Endothelial cell of umbilical vein (primary cell): Measurements from ENCODE around the gene STKLD1. TPM values are rescaled to one million over a fixed set of nuclear protein-coding genes. Genes with fewer than 3 reads are reported as not detected.

ENCODE experiments used
- BruUV-seq: library from RNA; stranded (reverse); fragments of 400-500 nt; replicated peaks from 2 replicates; lab custom pipeline; 2021; lab: Mats Ljungman, UMichigan
- CTCF ChIA-PET: fragments of 300-600, 350-600 bp; sonication (Branson Sonifier 250); formaldehyde crosslinking; loops from one replicate; lab custom pipeline; 2021; ENCODE audit warnings: antibody characterized with exemption, inconsistent platforms; lab: Charles Lee
- POLR2A ChIA-PET: fragments of 300-600, 350-600 bp; sonication (Branson Sonifier 250); formaldehyde crosslinking; loops from one replicate; lab custom pipeline; 2021; ENCODE audit warnings: antibody characterized with exemption, inconsistent platforms; lab: Charles Lee
- DNase-seq: peaks from one replicate; pipeline ENCODE4 v3.0.0-alpha.2; 2011; ENCODE audit warnings: low read depth, low spot score
- FAIRE-seq: peaks from 2 replicates; lab custom pipeline; 2011; peaks lifted over from hg19 to GRCh38; lab: Jason Lieb, UNC
- H2AFZ ChIP-seq: 2 replicates; pipeline ENCODE4 v1.6.0; 2012; ENCODE audit warnings: low read depth, low read length, control low read depth, inconsistent platforms
- H3K27ac ChIP-seq: 2 replicates; pipeline ENCODE4 v1.5.1; 2011; ENCODE audit warnings: low read depth, mild to moderate bottlenecking, control low read depth, low read length, moderate library complexity; ENCODE audit not compliant: insufficient read depth
- H3K27me3 ChIP-seq, 2 experiments: 2 replicates each; pipeline versions ENCODE4 v1.6.0 to v1.6.1; 2011; ENCODE audit warnings: low read length in 2 of 2, mixed read lengths in 1 of 2; ENCODE audit not compliant: control insufficient read depth in 2 of 2, insufficient read depth in 2 of 2
- H3K36me3 ChIP-seq, 2 experiments: 2 replicates in 1 of 2; 3 replicates in 1 of 2; pipeline ENCODE4 v1.5.1; 2011; ENCODE audit warnings: low read length in 2 of 2, mild to moderate bottlenecking in 1 of 2, moderate library complexity in 1 of 2; ENCODE audit not compliant: control insufficient read depth in 2 of 2, insufficient read depth in 2 of 2; ENCODE audit errors: extremely low read depth in 1 of 2
- H3K4me1 ChIP-seq: 3 replicates; pipeline ENCODE4 v1.5.1; 2011; ENCODE audit warnings: mild to moderate bottlenecking, low read length; ENCODE audit not compliant: control insufficient read depth, insufficient read depth; ENCODE audit errors: extremely low read depth
- H3K4me2 ChIP-seq: 2 replicates; pipeline ENCODE4 v1.6.1; 2011; ENCODE audit warnings: low read length, control low read depth, mixed read lengths; ENCODE audit not compliant: insufficient read depth
- H3K4me3 ChIP-seq, 3 experiments: fragments of 200-600 bp in 1 of 3; sonication (generic), shearing (Covaris generic) in 1 of 3; replicated peaks in 1 of 3; 2 replicates each; pipeline ENCODE4 v1.5.1; 2011 to 2016; ENCODE audit warnings: control low read depth in 3 of 3, low read length in 3 of 3, mild to moderate bottlenecking in 2 of 3, inconsistent platforms in 1 of 3, low read depth in 1 of 3, moderate library complexity in 1 of 3; ENCODE audit not compliant: insufficient read depth in 1 of 3
- H3K79me2 ChIP-seq: 2 replicates; pipeline ENCODE4 v1.6.0; 2012; ENCODE audit warnings: low read length, inconsistent platforms; ENCODE audit not compliant: control insufficient read depth, insufficient read depth
- H3K9ac ChIP-seq: replicated peaks from 2 replicates; pipeline ENCODE3; 2011; ENCODE audit warnings: low read length, control low read depth; ENCODE audit not compliant: insufficient read depth; ENCODE audit errors: extremely low read depth
- H3K9me1 ChIP-seq: replicated peaks from 3 replicates; pipeline ENCODE4 v1.6.0; 2011; ENCODE audit warnings: mild to moderate bottlenecking, low read length; ENCODE audit not compliant: control insufficient read depth, insufficient read depth; ENCODE audit errors: extremely low read depth
- H3K9me3 ChIP-seq: replicated peaks from 2 replicates; pipeline ENCODE4 v1.5.1; 2012; ENCODE audit warnings: low read length, inconsistent platforms; ENCODE audit not compliant: control insufficient read depth, insufficient read depth
- H4K20me1 ChIP-seq: replicated peaks from 2 replicates; pipeline ENCODE3; 2011; ENCODE audit warnings: mild to moderate bottlenecking, low read length; ENCODE audit not compliant: control insufficient read depth, insufficient read depth; ENCODE audit errors: extremely low read depth
- EZH2 ChIP-seq: IDR thresholded peaks from 2 replicates; pipeline ENCODE4 v1.6.1; 2012; ENCODE audit warnings: borderline replicate concordance, low read depth, mild to moderate bottlenecking, moderate library complexity, low read length, inconsistent platforms; ENCODE audit not compliant: severe bottlenecking
- FOS ChIP-seq: IDR thresholded peaks from 2 replicates; pipeline ENCODE4 v1.6.1; 2011; ENCODE audit warnings: mild to moderate bottlenecking, low read length, moderate library complexity, borderline replicate concordance; ENCODE audit not compliant: insufficient read depth
- GATA2 ChIP-seq: IDR thresholded peaks from 2 replicates; pipeline ENCODE4 v1.7.0; 2011; ENCODE audit warnings: low read depth, mild to moderate bottlenecking, moderate library complexity, mixed read lengths, low read length; ENCODE audit not compliant: insufficient read length, insufficient read depth
- JUN ChIP-seq: IDR thresholded peaks from 2 replicates; pipeline ENCODE4 v1.6.1; 2011; ENCODE audit warnings: borderline replicate concordance, low read depth; ENCODE audit not compliant: insufficient read length, insufficient read depth
- MAX ChIP-seq: IDR thresholded peaks from 2 replicates; pipeline ENCODE4 v1.6.1; 2011; ENCODE audit not compliant: insufficient read depth, insufficient read length
- MYC ChIP-seq: IDR thresholded peaks from one replicate; pipeline ENCODE4 v1.6.1; 2011; ENCODE audit warnings: mild to moderate bottlenecking, low read depth, low read length
- POLR2A ChIP-seq: IDR thresholded peaks from 2 replicates; pipeline ENCODE4 v1.6.1; 2012; ENCODE audit warnings: low read depth, mild to moderate bottlenecking, control low read depth, low read length
- POLR2AphosphoS5 ChIP-seq: IDR thresholded peaks from 2 replicates; pipeline ENCODE4 v1.6.1; 2012; ENCODE audit warnings: low read depth, mild to moderate bottlenecking, control low read depth, low read length, moderate library complexity; ENCODE audit not compliant: insufficient read depth
- dilution Hi-C: fragments of 300-500 bp; cut with MboI; formaldehyde crosslinking; loops from one replicate; pipeline ENCODE4 v1.15.0; 2019; ENCODE audit warnings: low sequenced_read_pairs; ENCODE audit not compliant: extremely low pct_ligation_motif_present
- intact Hi-C: fragments of 100-400 bp; cut with micrococcal nuclease; formaldehyde crosslinking; loops from one replicate; pipeline ENCODE4 v1.10.0; 2022
- polyA plus RNA-seq, 4 experiments: library from polyadenylated mRNA; depleted of rRNA in 3 of 4; stranded (reverse) in 3 of 4; unstranded in 1 of 4; fragments of >200 nt; gene quantifications; 2 replicates each; pipeline versions ENCODE4 v1.2.1 to v1.2.3, GENCODE V29; 2011 to 2012; ENCODE audit warnings: missing spikeins in 1 of 4
- total RNA-seq: library from RNA; stranded (reverse); gene quantifications from 2 replicates; pipeline ENCODE4 v1.2.3, GENCODE V29; 2021
- TF ChIP-seq, protein P1 (sequence below), 2 donors: IDR thresholded peaks; 1 replicate in 1 of 2; 2 replicates in 1 of 2; pipeline ENCODE4 v1.5.1; 2011; ENCODE audit warnings: low read length in 2 of 2, mild to moderate bottlenecking in 2 of 2, moderate library complexity in 2 of 2, control low read depth in 1 of 2, inconsistent platforms in 1 of 2, low read depth in 1 of 2; ENCODE audit not compliant: insufficient read depth in 1 of 2; ENCODE audit errors: extremely low read depth in 1 of 2

STKLD1 gene
- total and polyA plus RNA-seq, 2 donors (not counting 3 experiments of a cell fraction or from before 2014, with no cell fraction given): 0.29 to 0.77 TPM

DNA sequence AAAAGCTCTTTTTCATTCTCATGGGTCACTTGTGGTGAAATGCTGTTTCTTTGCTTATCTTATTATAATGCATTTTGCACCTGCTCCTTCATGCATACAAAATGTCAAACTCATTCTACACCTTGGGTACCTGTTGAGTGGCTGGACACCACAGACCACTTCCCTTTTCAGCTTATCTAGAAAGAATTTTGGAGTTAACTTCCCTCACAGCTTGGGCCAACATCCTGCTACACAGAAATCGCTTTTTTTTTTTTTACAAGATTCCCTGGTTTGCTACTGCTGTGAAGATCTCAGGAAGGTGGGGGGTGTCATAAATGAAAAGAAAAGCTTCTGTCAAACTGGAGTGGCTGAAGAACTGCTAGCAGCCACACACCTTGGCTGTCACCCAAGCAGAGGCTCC, 39.0 kb downstream of the STKLD1 start:
- intact Hi-C loops (no loop called here), dilution Hi-C loops (no loop called here)
- Histone ChIP-seq H3K27ac (no peak overlapping the region), H3K9me1 (no peaks in the 10 kb centered on the region), H3K79me2 (peaks cover 41% of the 10 kb centered on the region), H3K9ac (no peak overlapping the region), H3K27me3 (no peaks in the 10 kb centered on the region), H3K4me1 (peaks cover 9% of the 10 kb centered on the region), H4K20me1 (no peaks in the 10 kb centered on the region), H3K4me2 (no peak overlapping the region), H3K4me3 (no peak overlapping the region), H2AFZ (no peak overlapping the region), H3K9me3 (no peaks in the 10 kb centered on the region), H3K36me3 (peaks cover 6 to 34% of the 10 kb centered on the region in 2 experiments)
- DNase-seq (no peak), FAIRE-seq (no peak)
- BruUV-seq: no TSS peak
- ChIA-PET POLR2A (no interaction called here), CTCF (interaction anchor here (0.8 kb wide), 1 partner anchor 327 kb away, joined by 3 read pairs; no protein-coding TSS in a partner anchor)
- TF ChIP-seq MAX (no peak), POLR2A (no peak), EZH2 (no peak), JUN (no peak), FOS (no peak), MYC (no peak), POLR2AphosphoS5 (no peak), GATA2 (no peak)
- TF ChIP-seq, protein P1, sequence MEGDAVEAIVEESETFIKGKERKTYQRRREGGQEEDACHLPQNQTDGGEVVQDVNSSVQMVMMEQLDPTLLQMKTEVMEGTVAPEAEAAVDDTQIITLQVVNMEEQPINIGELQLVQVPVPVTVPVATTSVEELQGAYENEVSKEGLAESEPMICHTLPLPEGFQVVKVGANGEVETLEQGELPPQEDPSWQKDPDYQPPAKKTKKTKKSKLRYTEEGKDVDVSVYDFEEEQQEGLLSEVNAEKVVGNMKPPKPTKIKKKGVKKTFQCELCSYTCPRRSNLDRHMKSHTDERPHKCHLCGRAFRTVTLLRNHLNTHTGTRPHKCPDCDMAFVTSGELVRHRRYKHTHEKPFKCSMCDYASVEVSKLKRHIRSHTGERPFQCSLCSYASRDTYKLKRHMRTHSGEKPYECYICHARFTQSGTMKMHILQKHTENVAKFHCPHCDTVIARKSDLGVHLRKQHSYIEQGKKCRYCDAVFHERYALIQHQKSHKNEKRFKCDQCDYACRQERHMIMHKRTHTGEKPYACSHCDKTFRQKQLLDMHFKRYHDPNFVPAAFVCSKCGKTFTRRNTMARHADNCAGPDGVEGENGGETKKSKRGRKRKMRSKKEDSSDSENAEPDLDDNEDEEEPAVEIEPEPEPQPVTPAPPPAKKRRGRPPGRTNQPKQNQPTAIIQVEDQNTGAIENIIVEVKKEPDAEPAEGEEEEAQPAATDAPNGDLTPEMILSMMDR (IDR thresholded peaks at IDR 0.05; ENCODE audit: extremely low read depth in 1 of 2, insufficient read depth in 1 of 2, low read depth in 1 of 2, low read length in 2 of 2): no peak
